GM12878 (cell line): Measurements from ENCODE around the gene USH1G.

ENCODE experiments used
- CTCF ChIP-seq, 3 experiments: IDR thresholded peaks in 2 of 3; conservative IDR thresholded peaks in 1 of 3; 2 replicates each; pipeline ENCODE4 v1.5.1; 2011; ENCODE audit warnings: low read depth in 3 of 3, low read length in 3 of 3, mild to moderate bottlenecking in 3 of 3, control low read depth in 2 of 3, moderate library complexity in 2 of 3, inconsistent platforms in 1 of 3, mixed read lengths in 1 of 3; ENCODE audit not compliant: control insufficient read depth in 2 of 3, insufficient read depth in 1 of 3; ENCODE audit errors: extremely low read depth in 1 of 3
- GABPA ChIP-seq: IDR thresholded peaks from 2 replicates; pipeline ENCODE4 v1.6.1; 2014; ENCODE audit warnings: antibody characterized with exemption, low read depth, mild to moderate bottlenecking, inconsistent platforms
- KDM1A ChIP-seq: fragments of 200-600 bp; sonication (generic); IDR thresholded peaks from 2 replicates; pipeline ENCODE4 v1.6.1; 2016; ENCODE audit warnings: borderline replicate concordance
- SKIL ChIP-seq: fragments of 450-650 bp; IDR thresholded peaks from 2 replicates; pipeline ENCODE4 v1.6.1; 2017; ENCODE audit warnings: mild to moderate bottlenecking, low read depth, inconsistent platforms; ENCODE audit not compliant: poor library complexity, severe bottlenecking
- TCF3 ChIP-seq: IDR thresholded peaks from 2 replicates; pipeline ENCODE4 v1.6.1; 2012; ENCODE audit warnings: low read depth, mild to moderate bottlenecking, low read length, borderline replicate concordance; ENCODE audit not compliant: insufficient read depth
- USF2 ChIP-seq: IDR thresholded peaks from 2 replicates; pipeline ENCODE4 v1.6.1; 2011; ENCODE audit warnings: low read depth, low read length, improper control_type of control experiment, borderline replicate concordance
- ZSCAN29 ChIP-seq: fragments of 450-650 bp; IDR thresholded peaks from 2 replicates; pipeline ENCODE4 v1.6.1; 2017; ENCODE audit warnings: mild to moderate bottlenecking, moderate library complexity

DNA sequence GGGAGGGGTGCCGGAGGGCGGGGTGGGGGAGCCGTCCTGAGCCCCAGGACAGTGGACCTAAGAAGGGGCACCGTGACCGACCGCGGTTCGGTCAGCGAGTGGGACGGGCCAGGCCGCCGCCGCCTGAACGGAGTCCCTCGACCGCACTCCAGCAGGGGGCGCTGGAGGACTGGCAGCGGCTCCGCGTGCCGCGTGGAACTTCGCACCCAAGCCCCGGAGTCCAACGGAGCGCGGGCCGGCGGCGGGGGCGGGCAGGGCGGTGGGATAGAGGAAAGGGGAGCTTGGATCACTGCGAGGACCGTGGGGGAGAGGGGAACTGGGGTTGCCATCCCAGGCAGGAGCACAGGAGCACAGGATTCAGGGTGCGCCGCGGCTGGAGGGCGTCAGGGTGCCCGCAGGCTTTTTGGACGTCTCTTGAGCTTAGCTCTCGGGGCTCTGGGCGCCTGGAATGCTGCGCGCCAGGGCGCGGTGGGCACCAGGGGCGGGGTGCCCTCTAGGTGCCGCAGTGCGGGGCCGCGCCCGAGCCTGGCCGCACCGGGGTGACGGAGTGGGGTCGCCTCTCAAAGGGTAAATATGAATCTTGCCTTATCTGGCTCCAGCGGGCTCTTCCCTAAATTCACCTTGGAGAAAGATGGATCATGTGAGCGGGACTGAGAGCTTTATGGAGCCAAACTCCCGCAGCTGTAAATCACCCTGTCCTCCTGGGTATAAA, 639 bp upstream of the USH1G start:
- TF ChIP-seq CTCF (IDR thresholded peaks at IDR 0.05 in 2 of 3, conservative IDR thresholded peaks at IDR 0.05 in 1 of 3; ENCODE audit: control insufficient read depth in 2 of 3, extremely low read depth in 1 of 3, insufficient read depth in 1 of 3, low read depth in 3 of 3, low read length in 3 of 3) (peak; percentile 45 to 91 (median 88)), SKIL (no peak), USF2 (no peak), GABPA (no peak), TCF3 (no peak), ZSCAN29 (no peak), KDM1A (no peak)
